Measurements from ENCODE around the gene ELF2. TPM values are rescaled to one million over a fixed set of nuclear protein-coding genes. Genes with fewer than 3 reads are reported as not detected.
A peak's percentile ranks its signal among the peaks of the same experiment; 100 is the strongest.
"Not testable (repeated sequence)": the region's sequence is repeated elsewhere in the genome, so short reads cannot be mapped to it uniquely, and the experiment has no call there.

Gene ELF2
- total RNA-seq, 1 donor from 2014 or later: 14.3 TPM

- peak; percentile 98 for DNase-seq (ENCODE audit: low spot score)
- peak; percentile 82 for ATAC-seq
Observed at GRCh38 chr4:139082750-139083606, 94.0 kb downstream of the ELF2 start.

DNA sequence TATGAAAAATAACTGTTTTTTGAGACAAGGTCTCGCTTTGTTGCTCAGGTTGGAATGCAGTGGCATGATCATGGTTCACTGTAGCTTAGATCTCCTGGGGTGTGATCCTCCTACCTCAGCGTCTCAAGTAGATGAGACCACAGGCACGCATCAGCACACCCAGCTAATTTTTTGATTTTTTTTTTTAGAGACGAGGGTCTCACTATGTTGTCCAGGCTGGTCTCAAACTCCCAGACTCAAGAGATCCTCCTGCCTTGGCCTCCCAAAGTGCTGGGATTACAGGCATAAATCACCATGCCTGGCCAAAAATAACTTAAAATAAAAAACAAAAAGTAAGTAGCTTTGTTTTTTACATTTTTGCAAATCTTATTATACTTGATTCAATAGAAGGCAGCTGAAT, 98.1 kb downstream of the ELF2 start:
- DNase-seq (ENCODE audit: low spot score): no peak
- ATAC-seq: no peak

GRCh38 chr4:139077567-139078355, 99.3 kb downstream of the ELF2 start:
- ATAC-seq: no peak
- DNase-seq (ENCODE audit: low spot score): no peak

DNA sequence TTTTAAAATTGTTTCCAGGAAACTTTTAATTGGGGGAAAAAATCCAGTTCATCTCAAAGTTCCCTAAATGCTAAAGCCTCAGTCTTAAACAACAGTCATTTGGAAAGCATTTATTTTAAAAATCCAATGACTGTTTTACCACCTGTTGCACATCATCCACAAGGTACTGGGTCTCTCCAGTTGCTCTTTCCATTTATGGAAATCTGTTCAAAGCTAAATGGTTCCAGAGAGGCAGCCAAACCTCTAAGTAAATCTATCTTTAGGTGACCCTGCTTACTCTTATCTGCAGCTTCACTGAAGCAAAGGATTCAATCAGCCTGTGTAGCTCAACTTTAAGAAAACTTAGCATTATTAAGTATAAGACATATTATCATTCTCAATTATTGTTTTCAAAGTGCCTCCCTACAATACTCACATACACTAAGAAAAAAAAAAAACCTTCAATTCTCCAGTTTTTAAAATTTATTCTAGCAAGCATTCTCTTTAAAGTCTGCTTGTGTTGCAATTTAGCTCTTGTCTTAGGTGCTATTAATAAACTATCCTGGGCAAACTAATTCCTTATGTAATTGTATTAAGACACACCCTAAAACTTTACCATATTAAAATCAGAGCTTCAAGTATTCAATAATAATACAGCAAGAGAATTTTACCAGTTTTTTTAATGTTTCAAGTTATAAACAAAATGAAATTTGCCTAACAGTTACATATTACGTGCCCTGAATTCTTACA, 100.8 kb downstream of the ELF2 start:
- ATAC-seq: peak; percentile 41
- DNase-seq (ENCODE audit: low spot score): no peak

DNA sequence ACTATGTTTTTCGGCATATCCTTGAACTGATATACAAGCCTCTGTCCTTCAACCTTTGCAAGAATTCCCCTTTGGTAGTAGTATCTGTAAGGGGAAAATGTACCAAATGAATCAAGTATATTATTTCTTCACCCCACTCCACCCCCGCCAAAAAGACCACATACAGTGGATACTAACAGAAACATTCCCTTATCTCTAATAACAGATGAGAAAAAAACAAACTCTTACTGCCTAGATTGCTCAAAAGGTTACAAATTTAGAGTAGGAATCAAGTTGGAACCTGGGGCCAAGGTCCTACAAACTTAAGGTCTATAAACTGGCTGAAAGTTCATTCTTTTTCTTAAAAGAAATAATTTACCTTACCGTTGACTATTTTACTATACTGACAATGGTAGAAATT, 116.4 kb downstream of the ELF2 start:
- DNase-seq (ENCODE audit: low spot score): no peak

GRCh38 chr4:139059026-139059425, 118.0 kb downstream of the ELF2 start:
- peak; percentile 73 for ATAC-seq
- DNase-seq (ENCODE audit: low spot score): not testable (repeated sequence)

More for the DNA sequence above, 116.4 kb downstream of the ELF2 start:
- ATAC-seq: no peak

DNA sequence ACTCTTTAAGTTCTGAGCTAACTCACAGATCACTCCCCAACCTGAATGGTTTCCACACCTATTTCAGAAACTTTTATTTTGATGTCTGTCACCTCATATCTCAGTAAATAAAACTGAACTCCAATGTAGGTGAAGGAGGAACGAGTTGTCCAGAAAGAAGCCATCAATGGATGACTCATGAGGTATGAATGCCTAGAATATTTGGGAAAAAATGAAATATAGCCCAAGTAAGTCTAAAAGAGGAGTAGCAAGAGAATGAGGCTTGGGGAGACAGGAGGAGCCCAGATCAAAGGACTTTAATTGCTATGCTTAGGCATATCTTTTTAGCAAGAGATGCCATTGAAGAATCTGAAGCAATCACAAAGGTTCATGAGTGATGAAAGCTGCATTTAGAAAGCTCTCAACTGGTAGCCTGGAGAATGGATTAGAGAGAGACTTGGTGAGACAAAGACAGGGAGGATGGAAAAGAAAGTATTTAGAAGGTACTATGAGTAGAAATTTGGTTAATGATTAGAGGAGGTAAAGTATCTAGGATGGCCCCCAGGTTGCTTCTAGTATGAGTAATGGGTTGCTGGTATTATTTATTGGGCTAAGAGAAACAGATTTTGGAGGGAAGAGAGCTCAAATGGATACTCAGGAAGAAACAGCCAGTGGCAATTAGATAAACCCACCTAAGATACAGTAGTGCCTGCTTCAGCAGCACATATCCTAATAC, 122.1 kb downstream of the ELF2 start:
- DNase-seq (ENCODE audit: low spot score): no peak
- no peak for ATAC-seq

DNA sequence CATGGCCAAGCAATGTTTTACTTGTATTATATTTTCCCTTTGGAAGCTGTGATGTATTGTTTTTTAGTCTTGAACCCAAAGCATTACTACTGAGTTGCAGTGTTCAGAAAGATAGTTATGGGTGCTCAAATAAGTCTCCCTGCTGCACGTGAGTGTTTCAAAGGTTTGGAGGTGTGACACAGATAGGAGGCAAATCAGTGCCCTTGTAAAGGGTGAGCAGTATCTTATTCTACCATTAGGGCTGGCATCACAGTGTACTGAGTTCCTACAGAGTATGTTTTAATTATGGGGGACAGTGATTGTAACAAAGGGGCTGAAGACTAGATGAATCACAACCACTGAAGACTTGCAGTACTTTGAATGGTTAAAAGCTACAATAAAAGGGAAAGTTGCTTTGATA, 123.1 kb downstream of the ELF2 start:
- no peak for ATAC-seq
- DNase-seq (ENCODE audit: low spot score): no peak

- ATAC-seq (no peak), DNase-seq (ENCODE audit: low spot score) (no peak)
Observed at GRCh38 chr4:139050446-139050845, 126.6 kb downstream of the ELF2 start.

DNA sequence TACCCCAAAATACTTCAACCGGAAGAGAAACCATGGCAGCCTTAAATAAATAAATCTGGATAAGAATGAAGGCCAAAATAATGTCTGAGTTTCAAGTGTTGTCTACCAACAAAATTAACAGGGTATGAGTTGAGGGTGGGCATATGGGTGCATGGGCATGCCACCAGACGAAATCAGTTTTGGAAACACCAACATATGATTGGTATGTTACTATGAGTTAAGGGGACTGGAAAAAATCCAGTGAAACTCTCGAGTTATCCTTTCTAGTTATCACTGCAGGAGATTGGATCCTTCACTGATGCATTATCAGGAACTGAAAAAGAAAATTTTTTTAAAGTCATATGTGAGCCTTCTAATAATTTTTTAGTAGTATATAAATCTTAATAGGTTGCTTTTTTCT, 129.0 kb downstream of the ELF2 start:
- DNase-seq (ENCODE audit: low spot score): no peak

GRCh38 chr4:139044291-139044690, 132.7 kb downstream of the ELF2 start:
- ATAC-seq (no peak), DNase-seq (ENCODE audit: low spot score) (no peak)

More for the DNA sequence above, 129.0 kb downstream of the ELF2 start:
- ATAC-seq: no peak

- ATAC-seq (peak; percentile 70), DNase-seq (ENCODE audit: low spot score) (no peak)
Observed at GRCh38 chr4:139042981-139043460, 134.0 kb downstream of the ELF2 start.

GRCh38 chr4:139038874-139039443, 138.1 kb downstream of the ELF2 start:
- DNase-seq (ENCODE audit: low spot score): no peak
- ATAC-seq: no peak

DNA sequence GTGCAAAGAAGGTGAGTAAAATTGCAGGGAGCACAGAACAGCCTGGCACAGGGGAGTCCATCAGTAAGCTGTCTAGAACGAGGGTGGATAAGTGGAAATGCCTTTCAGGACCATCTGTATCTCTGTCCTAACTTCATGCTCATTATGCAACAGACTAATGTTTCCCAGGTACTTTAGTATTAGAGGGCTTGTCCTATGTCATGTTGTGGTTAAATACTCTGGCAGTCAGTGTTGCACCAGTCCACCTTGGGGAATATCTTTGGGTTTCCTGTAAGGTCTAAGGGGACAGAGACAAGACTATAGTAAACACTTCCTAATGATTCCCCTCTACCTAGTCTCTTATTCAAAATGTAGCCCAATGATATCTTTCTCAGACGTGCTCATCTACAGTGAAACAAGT, 140.1 kb downstream of the ELF2 start:
- no peak for ATAC-seq
- no peak for DNase-seq (ENCODE audit: low spot score)

GRCh38 chr4:139035650-139036049, 141.4 kb downstream of the ELF2 start:
- DNase-seq (ENCODE audit: low spot score) (no peak), ATAC-seq (no peak)

DNA sequence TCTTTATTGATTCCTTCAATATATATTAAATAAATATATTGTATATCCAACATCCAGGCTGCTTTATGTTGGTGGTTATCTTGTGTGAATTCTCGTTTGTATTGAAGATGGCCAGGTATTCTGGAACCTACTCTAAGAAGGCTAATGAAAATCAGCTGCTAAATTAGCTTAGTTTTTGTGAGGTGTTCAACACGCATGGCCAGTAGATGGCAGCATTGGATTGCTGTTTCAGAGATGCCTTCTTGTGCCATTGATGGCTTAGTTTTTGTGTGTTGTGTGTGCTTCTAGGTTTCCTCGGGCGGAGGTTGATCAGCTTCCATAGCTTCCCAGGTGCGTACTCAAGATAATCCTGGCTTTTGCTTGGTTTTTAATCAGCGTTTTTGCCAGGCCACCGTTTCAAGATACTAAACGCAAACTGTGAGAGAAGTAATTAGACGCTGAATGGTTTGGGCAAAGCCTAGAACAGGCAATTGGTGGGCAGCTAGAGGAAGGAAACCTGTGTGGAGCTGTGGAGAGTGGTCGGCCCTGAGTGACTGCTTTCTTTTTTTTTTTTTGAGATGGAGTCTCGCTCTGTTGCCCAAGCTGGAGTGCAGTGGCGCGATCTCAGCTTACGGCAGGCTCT, 146.3 kb downstream of the ELF2 start:
- ATAC-seq: peak; percentile 64
- DNase-seq (ENCODE audit: low spot score): peak; percentile 73

- ATAC-seq (peak; percentile 16), DNase-seq (ENCODE audit: low spot score) (peak; percentile 64)
Observed at GRCh38 chr4:139029866-139030363, 147.1 kb downstream of the ELF2 start.

DNA sequence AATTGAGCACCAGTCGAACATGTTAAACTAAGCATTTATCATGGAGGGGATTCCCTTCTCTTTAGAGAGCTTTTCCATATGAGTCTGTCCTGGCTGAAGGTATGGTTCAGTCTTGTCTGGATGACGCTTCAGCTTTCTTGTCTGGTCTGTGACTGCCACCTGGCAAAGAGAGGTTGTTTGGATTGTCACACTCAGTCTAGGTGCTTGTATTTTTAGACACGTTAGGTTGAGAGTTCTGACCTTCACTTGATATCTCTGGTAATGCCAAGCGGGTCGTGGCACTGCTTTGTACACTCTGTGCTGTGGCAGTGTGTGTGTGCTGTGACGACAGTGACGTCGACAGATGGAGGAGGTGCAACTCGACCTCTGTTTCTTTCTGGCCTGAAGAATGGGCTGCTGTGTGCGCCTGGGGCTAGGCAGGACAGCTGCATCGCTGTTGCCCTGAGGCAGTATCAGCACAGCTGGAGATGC, 148.8 kb downstream of the ELF2 start:
- DNase-seq (ENCODE audit: low spot score): peak; percentile 93
- peak; percentile 83 for ATAC-seq

DNA sequence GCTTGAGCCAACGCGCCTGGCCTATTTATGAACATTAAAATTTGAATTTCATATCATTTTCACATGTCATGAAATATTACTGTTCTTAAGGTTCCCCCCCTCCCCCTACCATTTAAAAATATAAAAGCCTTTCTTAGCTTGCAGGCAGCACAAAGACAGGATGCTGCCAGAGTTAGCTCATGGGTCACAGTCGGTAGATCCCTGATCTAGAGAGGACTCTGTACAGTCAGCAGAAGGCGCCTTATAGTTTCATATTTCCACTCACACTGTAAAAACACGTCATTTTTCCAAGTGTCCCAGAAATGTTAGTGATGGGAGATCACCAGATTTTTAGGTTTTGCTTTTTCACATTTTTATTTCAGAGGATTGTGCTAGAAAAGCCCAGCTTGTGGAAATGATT, 149.2 kb downstream of the ELF2 start:
- peak; percentile 45 for ATAC-seq
- DNase-seq (ENCODE audit: low spot score): no peak
